OCI-LY1 (cell line): Measurements from ENCODE around the gene EIF4ENIF1.

ENCODE experiments used
- EZH2 ChIP-seq: fragments of 200-600 bp; sonication (generic), shearing (Covaris generic); IDR thresholded peaks from 2 replicates; pipeline ENCODE4 v1.8.0; 2017; ENCODE audit warnings: borderline replicate concordance, mixed run types, mild to moderate bottlenecking, antibody characterized with exemption, low read length, moderate library complexity, mixed read lengths
- TF ChIP-seq, protein P1 (sequence below): fragments of 200-600 bp; sonication (generic), shearing (Covaris generic); IDR thresholded peaks from 2 replicates; pipeline ENCODE4 v1.5.1; 2017; ENCODE audit warnings: mild to moderate bottlenecking, antibody characterized with exemption, low read length, moderate library complexity, mixed read lengths

DNA sequence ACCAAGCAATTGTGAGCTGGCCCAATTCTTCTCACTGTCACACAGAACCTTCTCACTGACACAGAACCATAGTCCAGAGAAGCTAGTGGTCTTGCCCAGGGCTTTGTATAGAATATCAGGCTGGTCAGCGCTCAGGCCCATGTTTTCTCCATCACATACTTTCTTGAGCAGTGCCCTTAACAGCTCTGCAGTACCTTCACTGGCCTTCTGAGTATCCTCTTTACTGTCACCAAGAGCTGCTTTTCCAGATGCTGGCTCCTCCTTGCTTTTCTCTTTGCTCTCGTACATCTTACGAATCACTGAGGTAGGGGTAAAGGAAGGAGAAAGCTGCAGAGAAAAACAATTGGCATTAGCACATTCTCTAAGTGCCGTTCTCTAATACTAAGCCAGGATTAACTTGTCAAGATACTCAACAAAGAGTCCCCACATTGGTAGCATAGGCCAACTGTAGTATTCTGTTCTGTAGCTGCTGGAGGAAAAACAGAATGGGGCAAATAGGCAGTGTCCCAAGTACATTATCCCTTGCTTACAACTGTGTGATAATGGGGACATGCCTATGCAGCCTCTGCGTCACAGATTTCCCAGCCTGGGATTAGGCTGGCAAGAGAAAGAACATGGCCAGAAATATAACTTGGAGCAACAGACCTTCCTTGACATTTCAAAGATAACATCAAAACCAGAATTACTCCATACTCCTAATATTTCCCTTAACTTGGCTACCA lies 46.7 kb downstream of the EIF4ENIF1 start:
- TF ChIP-seq, protein P1, sequence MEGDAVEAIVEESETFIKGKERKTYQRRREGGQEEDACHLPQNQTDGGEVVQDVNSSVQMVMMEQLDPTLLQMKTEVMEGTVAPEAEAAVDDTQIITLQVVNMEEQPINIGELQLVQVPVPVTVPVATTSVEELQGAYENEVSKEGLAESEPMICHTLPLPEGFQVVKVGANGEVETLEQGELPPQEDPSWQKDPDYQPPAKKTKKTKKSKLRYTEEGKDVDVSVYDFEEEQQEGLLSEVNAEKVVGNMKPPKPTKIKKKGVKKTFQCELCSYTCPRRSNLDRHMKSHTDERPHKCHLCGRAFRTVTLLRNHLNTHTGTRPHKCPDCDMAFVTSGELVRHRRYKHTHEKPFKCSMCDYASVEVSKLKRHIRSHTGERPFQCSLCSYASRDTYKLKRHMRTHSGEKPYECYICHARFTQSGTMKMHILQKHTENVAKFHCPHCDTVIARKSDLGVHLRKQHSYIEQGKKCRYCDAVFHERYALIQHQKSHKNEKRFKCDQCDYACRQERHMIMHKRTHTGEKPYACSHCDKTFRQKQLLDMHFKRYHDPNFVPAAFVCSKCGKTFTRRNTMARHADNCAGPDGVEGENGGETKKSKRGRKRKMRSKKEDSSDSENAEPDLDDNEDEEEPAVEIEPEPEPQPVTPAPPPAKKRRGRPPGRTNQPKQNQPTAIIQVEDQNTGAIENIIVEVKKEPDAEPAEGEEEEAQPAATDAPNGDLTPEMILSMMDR: no peak
- TF ChIP-seq EZH2: no peak
